GM10266 (cell line): ENCODE data around the gene ZBTB8B.

ENCODE experiments used
- DNase-seq: peaks from one replicate; pipeline ENCODE4 v3.0.0; 2012; ENCODE audit errors: extremely low spot score
- CTCF ChIP-seq: IDR thresholded peaks from 2 replicates; pipeline ENCODE4 v1.5.1; 2012; ENCODE audit warnings: mild to moderate bottlenecking, low read depth; ENCODE audit not compliant: control insufficient read depth, insufficient read depth; ENCODE audit errors: missing control alignments

ZBTB8B gene

GRCh38 chr1:32503153-32503552, 38.3 kb downstream of the ZBTB8B start:
- TF ChIP-seq CTCF: no peak
- no peak for DNase-seq

GRCh38 chr1:32507021-32507420, 42.1 kb downstream of the ZBTB8B start:
- no peak for TF ChIP-seq CTCF
- no peak for DNase-seq

DNA sequence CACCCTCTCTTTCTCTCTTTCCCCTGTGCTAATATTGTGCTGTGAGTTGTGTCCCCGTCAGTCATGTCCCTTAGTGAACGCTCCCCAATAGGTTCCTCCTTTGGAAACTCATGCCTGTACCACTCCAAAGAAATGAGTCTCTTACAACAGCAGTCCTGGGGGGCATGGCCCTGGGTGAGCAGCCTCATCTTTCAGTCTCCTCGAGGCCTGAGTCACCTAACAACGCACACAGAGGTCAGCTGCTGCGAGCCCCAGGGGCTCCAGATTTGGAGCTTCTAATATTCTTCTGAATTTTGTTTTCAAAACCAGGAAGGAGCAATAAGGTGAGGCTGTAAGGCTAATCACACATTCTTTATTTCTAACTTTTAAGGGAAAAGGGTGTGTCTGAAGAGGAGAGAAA, 43.9 kb downstream of the ZBTB8B start:
- TF ChIP-seq CTCF: no peak
- no peak for DNase-seq

DNA sequence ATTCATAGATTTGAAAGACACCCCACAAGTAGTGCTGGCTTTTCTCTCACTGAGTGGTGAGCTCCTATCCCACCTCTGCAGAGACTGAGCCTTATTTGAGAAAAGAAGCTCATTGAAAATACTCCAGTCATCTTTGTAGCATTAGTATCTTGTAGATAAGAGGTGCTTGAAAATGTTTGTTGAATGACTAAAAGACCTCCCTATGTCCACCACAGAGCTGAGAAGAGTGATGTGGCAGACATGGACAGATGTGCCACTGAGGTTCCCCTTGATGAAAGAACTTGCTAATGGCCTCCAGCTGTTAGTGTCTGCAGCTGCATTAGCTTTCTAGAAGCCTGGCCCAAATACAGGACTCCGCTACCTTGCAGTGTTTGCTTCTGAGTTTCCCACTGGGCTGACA, 45.1 kb downstream of the ZBTB8B start:
- no peak for TF ChIP-seq CTCF
- no peak for DNase-seq
